ENCODE measurements around the gene KLHL17. TPM values are rescaled to one million over a fixed set of nuclear protein-coding genes. Genes with fewer than 3 reads are reported as not detected.

The KLHL17 gene
- total and polyA plus RNA-seq, 2 donors from 2014 or later = 6.9 to 11.5 TPM

DNA sequence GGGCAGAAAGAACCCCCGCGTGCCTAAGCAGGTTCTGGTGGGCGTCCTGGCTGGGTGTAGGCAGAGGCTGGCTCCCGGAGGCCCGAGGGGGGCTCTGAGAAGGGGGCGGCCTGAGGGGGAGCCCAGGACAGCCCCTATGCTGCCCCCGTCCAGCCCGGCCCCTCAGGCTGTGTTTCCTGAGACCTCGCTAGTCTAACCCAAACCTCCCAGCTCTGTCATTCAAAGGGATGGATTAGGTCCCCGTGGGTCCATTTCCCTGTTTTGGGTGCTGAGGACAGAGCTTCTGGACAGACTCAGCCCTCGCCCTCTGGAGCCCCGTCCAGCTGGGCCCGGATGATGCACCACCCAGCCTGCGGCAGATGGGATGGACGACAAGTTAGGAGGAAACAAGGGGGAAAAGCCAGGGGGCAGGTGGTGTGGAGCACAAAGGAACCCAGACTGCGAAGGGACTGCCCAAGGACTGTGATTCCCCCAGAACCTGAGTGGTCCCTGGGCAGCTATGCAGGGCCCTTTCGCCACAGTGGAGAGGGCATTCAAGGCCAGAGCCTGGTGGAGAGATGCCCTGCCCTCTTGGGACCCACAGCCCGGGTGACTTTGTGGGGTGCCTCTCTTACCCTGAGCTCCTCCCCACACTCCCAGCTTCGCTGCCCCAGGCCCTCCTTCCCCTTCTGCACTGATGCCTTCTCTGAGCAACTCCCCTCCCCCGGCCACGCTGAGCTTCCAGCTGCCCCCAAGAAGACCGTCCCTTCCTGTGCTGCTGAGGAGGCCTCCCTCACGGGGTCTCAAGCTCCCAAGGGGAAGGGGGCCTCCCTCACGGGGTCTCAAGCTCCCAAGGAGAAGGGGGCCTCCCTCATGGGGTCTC, 36.7 kb downstream of the KLHL17 start:
- H3K4me1 ChIP-seq (ENCODE audit: control insufficient read depth in 2 of 3, insufficient read depth in 2 of 3, low read depth in 1 of 3, low read length in 3 of 3) = peaks cover 0 to 7% (median 0%) of the 10 kb centered on the region in 3 donors
- H3K27me3 ChIP-seq (ENCODE audit: control insufficient read depth, insufficient read depth, low read length) = no peaks in the 10 kb centered on the region
- intact Hi-C loops (cut with DNase I) = no loop called here
- H3K9me3 ChIP-seq (ENCODE audit: control insufficient read depth in 2 of 3, insufficient read depth in 1 of 3, low read length in 3 of 3) = no peaks in the 10 kb centered on the region
- H3K4me3 ChIP-seq (ENCODE audit: low read length in 3 of 3) = no peak overlapping the region
- H3K9ac ChIP-seq (ENCODE audit: low read length in 3 of 3) = no peak overlapping the region
- FAIRE-seq = no peak
- H3K36me3 ChIP-seq (ENCODE audit: control insufficient read depth in 2 of 3, insufficient read depth in 3 of 3, low read length in 3 of 3) = no peaks in the 10 kb centered on the region
- DNase-seq = peak in 2 of 5 donors; percentile 59 to 70
- TF ChIP-seq CTCF (IDR thresholded peaks at IDR 0.05; ENCODE audit: borderline replicate concordance, extremely low read depth, insufficient read depth) = no peak
- no peak overlapping the region for H3K27ac ChIP-seq (ENCODE audit: low read depth in 2 of 2, low read length in 2 of 2)

- no peak for TF ChIP-seq CTCF (IDR thresholded peaks at IDR 0.05; ENCODE audit: borderline replicate concordance, extremely low read depth, insufficient read depth)
- Histone ChIP-seq H3K9ac (ENCODE audit: low read length in 3 of 3) (no peak overlapping the region), H3K36me3 (ENCODE audit: control insufficient read depth in 2 of 3, insufficient read depth in 3 of 3, low read length in 3 of 3) (no peaks in the 10 kb centered on the region), H3K27ac (ENCODE audit: low read depth in 2 of 2, low read length in 2 of 2) (no peak overlapping the region), H3K4me3 (ENCODE audit: low read length in 3 of 3) (no peak overlapping the region), H3K4me1 (ENCODE audit: control insufficient read depth in 2 of 3, insufficient read depth in 2 of 3, low read depth in 1 of 3, low read length in 3 of 3) (peaks cover 0 to 7% (median 0%) of the 10 kb centered on the region in 3 donors), H3K27me3 (ENCODE audit: control insufficient read depth, insufficient read depth, low read length) (no peaks in the 10 kb centered on the region), H3K9me3 (ENCODE audit: control insufficient read depth in 2 of 3, insufficient read depth in 1 of 3, low read length in 3 of 3) (no peaks in the 10 kb centered on the region)
- DNase-seq = peak in 1 of 5 donors; percentile 79
- FAIRE-seq = no peak
- intact Hi-C loops (cut with DNase I) = no loop called here
These were observed 37.3 kb downstream of the KLHL17 start for GRCh38 chr1:997713-997992.

DNA sequence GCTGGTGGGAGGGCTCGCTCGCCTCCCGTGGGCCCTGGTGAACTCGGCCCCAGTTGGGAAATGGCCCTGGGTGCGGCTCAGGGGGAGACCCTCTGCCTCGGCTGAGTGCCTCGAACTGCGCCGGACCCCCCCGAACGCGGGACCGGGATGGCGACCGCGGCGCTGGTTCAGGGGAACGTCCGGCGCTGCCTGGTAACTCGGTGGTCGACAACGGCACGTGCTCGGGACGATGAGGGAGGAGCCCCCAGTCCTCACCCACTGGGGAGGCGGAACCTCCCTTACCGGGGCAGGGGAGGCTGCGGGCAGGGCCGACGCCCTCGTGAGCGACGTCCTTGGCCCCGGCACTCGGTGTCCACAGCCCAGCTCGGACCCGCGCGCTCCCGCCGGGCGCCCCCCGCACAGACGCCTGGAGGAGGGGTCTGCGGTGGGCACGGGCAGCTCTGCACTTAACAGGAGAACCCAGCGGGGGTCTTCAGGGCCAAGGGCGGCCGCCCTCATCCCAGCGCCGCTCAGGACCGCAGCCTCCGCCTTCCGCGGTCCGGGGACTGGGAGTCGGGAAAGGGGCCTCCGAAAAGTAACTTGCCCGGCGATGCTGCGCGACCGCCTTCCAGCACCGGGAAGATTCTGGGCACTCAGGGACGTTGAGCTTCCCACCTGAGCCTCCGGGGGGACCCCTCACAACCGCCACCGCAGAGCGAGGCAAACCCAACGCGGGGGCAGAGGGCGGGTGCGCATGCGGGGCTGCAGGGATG, 37.8 kb downstream of the KLHL17 start:
- DNase-seq (peak; percentile 53 to 82 (median 67)), FAIRE-seq (no peak)
- Histone ChIP-seq H3K27me3 (ENCODE audit: control insufficient read depth, insufficient read depth, low read length) (no peaks in the 10 kb centered on the region), H3K4me1 (ENCODE audit: control insufficient read depth in 2 of 3, insufficient read depth in 2 of 3, low read depth in 1 of 3, low read length in 3 of 3) (peaks cover 0 to 7% (median 0%) of the 10 kb centered on the region in 3 donors), H3K9me3 (ENCODE audit: control insufficient read depth in 2 of 3, insufficient read depth in 1 of 3, low read length in 3 of 3) (no peaks in the 10 kb centered on the region), H3K36me3 (ENCODE audit: control insufficient read depth in 2 of 3, insufficient read depth in 3 of 3, low read length in 3 of 3) (no peaks in the 10 kb centered on the region), H3K27ac (ENCODE audit: low read depth in 2 of 2, low read length in 2 of 2) (no peak overlapping the region), H3K9ac (ENCODE audit: low read length in 3 of 3) (no peak overlapping the region), H3K4me3 (ENCODE audit: low read length in 3 of 3) (no peak overlapping the region)
- TF ChIP-seq CTCF (IDR thresholded peaks at IDR 0.05; ENCODE audit: borderline replicate concordance, extremely low read depth, insufficient read depth) = no peak
- intact Hi-C loops (cut with DNase I) = no loop called here

Measured in kidney (tissue), 14 donors.